Fibroblast of skin of right biceps (primary cell): ENCODE data around the gene ITPR3.

Source experiments
- DNase-seq: peaks from one replicate; pipeline ENCODE4 v3.0.0-alpha.2; 2013

ITPR3 gene

DNA sequence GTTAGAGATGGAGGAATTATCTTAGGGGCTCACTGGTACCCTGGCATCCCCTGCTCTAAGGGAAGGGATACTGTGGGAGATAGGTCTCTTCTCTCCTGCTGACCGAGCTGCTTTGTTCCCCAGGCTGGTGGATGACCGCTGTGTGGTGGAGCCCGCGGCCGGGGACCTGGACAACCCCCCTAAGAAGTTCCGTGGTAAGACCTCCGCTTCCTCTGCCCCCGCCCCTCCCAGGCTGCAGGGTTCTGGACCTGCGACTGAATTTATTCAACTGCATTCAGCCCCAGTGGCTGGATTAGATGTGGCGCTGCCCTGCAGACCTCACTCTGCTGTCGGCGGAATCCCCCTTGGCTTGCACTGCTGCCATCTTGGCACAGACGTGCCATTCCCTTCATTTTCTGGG lies 19.2 kb downstream of the ITPR3 start:
- no peak for DNase-seq

DNA sequence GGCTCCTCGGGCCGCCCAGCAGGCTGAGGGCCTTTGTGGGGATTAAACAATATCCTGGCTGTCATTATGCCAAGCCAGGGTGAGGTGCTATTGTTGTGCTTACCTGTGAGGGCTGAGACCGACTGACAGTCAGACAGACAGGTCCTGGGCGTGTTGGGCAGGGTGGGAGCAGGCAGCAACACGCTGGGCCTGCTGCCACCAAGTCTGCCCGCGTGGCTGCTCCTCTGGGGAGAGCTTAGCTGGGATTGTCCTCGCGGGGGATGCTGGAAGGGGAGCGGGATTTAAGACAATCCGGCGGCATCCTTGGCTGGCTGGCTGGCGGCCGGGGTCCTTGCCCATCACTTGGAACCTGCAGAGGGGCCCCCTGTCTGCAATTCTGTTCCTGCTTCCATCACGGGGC lies 20.0 kb downstream of the ITPR3 start:
- DNase-seq: no peak

DNA sequence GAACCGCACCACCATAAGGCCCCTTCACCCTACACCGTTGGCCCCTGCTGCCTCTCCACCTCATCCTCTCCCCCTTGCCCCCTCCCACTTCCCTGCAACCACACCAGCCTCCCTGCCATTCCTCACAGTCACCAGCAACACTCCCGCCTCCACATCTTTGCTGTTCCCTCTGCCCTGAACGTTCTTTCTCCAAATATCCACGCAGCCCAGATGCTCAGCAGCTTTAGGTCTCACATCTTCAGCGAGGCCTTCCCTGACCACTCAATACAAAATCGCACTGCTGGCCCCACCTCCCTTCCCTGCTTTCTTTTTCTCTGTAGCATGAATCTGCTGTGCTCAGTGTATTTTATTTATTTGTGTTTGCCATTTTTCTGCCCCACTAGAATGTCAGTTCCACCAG lies 20.5 kb downstream of the ITPR3 start:
- DNase-seq: no peak

DNA sequence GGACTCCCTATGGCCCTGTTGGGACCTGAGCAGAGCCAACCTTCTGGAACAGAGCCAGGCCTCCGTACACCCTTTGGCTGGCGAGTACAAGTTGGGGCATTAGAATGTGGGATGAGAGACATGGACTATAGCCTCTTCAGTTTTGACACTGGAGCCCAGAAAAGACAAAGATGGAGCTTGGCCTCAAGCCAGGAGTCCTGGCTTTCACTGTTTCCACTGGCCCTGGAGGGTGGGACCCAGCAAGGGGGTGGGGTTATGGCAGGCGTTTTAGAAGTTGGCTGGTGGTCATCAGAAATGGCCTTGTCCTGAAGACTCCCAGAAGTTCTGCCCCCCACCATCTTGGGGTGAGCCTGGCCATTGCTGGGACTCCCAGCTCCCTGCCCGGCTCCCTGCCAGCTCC lies 21.8 kb downstream of the ITPR3 start:
- DNase-seq: no peak

DNA sequence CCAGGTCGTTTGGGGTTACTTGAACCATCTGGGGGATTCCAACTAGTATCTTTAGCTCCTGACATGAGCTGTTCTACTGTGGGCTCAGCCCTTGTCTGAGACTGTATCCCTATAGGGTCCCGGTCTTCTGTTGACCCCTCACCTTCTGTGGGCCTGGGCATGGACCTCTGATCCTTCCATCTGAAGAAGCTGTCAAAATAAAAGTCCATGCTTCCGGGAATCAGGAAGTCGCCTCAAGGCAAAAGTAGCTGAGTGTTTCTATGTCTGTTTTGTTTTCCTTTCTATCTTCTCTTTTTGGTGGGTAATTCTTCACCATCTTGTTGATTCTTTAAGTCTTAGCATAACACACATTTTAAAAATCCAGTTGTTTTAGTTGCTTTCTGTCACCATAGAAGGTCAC lies 30.3 kb downstream of the ITPR3 start:
- DNase-seq: no peak

DNA sequence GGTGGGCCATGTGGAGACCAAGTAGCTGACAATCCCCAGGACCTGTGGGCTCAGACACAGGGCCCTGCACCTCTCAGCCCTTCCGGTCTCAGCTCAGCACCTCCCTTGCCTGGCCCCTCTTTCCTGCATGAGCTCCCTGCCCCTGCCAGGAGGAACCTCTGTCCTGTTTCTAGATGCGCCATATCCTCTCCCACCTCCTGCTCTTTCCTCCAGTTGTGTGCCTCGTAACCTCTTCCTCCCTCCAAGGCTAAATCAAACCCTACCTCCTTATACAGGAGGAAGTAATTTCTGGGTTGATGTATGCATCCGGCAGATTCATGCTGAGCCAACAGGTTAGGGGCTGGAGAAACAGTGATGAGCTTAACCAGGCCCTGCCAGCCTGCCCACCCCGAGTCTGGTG lies 30.9 kb downstream of the ITPR3 start:
- DNase-seq: no peak

DNA sequence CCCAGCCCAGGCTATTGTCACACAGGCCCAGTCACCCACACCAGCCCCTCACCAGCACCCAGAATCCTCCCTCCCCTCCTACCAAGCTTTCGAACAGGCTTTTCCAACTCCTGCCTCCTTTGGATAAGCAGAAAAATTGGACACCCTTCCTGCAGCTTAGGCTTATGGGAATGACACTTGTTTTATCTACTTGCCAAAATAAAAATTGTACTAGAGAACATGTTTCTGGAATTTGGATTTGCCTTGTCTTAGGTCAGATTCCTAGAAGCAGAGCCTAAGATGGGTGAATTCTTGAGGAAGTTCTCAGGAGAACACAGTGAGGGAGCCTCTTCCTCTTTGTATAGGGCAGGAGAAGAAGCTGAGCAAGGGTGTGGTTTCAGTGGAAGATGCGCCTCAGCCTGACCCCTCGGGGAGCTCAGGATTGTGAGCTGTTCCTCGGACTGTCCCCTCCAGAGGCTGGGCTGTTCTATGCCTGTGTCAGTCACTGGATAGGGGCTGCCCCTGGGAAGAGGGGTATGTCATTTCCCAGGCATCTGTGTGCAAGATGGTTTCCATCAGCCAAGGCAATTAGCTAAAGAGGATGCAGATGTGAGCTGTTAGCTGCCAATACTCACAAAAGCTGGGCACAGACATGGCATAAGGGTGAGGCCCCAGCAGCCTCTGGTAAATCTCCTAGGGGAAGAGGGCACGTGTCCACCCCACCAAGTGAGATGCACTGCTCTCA lies 33.9 kb downstream of the ITPR3 start:
- peak; percentile 28 for DNase-seq

DNA sequence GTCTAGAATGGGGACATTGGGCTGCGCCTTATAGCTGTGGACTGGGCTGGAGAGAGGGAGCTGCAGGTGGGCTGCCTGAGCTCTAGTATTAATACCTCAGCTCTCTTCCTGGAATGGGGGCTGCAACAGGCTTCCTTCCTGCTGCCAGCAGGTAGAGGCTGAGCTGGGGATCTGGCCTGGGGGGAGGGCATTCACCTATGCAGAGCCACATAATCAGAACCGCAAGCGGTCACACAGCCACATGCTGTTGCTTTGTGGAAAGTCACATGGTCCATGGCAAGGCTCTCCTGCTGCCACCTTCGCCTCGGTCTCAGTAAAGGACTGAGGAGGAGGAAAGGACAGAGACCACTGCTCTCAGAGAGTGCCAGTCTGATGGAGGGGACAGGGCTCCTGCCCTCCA lies 35.7 kb downstream of the ITPR3 start:
- DNase-seq: no peak

DNA sequence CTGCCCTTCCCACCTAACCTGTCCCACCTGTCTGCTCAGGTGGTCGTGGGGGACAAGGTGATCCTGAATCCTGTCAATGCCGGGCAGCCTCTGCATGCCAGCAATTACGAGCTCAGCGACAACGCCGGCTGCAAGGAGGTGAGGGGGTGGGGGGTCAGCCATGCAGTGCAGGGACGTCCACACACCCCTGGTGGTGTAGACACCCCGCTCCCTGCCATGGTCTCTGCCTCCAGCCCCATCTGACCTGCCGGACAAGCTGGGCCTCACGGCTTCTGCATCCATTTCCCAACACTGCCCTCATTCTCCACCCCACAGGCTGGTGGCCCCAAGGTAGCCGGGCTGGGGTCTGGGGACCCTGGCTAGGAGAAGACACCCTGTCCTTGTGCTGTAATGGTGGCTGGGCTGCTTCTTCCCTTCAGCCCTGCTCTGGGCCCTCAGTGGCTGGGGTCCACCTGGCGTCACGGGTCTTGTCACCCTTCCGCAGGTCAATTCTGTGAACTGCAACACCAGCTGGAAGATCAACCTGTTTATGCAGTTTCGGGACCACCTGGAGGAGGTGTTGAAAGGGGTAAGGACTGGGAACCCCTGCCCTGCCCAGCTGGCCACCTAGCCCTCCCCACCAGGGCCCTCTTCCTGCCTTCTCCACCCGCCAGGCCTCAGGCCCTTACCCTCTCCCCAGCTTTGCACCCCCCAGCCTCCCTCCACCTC lies 38.0 kb downstream of the ITPR3 start:
- no peak for DNase-seq

DNA sequence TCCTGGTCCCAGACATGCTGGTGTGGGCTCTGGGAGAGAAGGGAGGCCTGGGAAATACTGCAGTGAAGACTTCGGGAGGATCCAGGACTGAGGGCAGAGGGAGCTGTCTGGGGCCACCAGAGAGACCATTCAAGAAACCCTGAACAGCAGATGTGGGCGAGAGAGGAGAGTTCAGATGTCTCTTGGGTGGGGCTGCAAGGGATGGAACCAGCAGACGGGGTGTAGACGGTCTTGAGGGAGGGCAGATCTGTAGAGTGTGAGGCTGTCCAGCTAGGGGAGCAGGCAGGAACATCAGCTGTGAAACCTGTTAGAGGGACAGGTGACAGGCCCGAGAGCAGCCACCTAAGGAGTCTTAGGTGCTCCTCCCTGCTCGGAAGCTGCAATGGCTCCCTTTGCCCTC lies 38.9 kb downstream of the ITPR3 start:
- DNase-seq: no peak

DNA sequence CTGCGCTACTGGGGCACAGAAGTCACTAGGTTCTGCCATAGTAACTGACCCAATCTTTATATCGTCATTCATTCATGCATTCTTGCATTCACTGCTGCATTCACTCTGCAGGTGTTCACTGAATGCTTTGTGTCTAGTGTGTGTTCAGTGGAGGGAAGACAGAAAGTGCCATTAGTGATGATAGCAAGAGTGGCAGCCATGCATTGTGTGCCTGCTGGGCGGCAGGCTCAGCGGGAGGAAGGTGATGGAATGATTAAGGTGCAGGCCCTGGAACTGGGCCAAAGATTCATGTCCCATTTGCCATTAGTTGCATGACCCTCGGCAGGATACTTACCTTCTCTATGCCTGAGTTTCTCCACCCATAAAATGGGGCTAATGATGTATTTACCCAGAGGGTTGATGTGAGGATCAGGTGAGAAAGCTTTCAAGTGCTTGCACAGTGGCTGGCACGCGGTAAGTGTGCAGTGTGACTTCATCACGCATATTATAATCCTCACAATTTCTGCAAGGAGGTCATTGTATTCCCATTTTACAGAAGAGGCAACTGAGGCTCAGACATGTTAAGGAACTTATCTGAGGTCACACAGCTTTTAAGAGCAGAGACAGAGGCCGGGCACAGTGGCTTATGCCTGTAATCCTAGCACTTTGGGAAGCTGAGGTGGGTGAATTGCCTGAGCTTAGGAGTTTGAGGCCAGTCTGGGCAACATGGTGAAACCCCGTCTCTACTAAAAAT lies 40.1 kb downstream of the ITPR3 start:
- no peak for DNase-seq

DNA sequence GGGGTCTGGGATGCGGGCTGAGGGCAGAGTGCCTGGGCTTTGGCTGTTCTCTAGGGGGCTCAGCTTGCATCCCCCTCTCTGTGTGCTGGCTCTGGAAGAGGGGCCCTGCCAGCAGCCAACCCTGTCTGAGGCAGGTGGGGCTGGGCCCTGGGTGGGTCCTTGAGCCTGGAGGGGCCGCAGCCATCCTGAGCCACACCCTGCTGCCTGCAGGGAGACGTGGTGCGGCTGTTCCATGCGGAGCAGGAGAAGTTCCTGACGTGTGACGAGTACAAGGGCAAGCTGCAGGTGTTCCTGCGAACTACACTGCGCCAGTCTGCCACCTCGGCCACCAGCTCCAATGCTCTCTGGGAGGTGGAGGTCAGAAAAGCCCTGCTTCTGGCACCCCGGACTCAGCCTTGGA lies 41.2 kb downstream of the ITPR3 start:
- DNase-seq: no peak

DNA sequence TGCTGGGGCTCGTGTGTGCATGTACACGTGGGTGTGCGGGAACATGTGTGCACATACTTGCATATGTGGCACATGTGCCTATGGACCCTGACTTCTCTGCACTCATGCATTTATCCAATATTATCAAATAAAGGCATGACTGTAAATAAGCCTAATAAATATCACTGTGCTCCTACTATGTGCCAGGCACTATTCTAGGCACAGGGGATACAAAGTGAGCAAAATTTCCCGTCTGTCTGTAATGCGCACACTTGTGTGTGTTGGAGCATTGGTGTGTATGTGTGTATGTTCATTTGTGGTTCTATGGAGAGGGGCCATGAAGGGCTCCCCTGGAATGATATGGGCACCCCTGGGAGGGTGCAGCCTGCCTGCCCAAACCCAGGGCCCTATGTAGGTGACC lies 41.9 kb downstream of the ITPR3 start:
- no peak for DNase-seq

DNA sequence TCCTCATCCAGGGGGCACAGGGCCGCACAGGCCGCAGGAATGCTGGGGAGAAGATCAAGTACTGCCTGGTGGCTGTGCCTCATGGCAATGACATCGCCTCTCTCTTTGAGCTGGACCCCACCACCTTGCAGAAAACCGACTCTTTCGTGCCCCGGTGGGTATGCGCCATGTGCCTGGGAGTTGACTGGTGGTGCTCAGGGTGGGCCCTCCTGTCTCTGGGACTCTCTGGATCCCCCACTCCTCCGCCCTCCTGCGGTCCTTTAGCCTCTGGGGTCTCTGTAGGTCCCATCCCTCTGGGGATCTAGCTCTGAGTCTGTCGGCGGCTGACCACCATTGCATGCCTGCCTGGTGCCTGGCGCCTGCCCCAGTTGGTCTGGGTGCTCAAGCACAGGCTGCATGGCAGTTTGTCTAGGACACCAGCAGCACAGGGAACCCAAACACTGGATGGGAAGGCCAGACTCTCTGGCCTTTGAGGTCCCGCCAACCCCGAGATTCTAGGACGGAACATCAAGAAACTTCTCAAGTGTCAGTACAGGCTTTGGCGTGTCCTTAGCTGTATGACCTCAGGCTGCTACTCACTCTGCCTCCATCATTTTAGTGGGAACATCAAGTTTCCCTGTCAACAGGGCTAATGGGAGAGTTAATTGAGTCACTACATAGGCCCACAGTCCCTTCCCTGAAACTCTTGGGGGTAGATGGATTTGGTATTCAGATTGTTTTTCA lies 42.8 kb downstream of the ITPR3 start:
- no peak for DNase-seq

DNA sequence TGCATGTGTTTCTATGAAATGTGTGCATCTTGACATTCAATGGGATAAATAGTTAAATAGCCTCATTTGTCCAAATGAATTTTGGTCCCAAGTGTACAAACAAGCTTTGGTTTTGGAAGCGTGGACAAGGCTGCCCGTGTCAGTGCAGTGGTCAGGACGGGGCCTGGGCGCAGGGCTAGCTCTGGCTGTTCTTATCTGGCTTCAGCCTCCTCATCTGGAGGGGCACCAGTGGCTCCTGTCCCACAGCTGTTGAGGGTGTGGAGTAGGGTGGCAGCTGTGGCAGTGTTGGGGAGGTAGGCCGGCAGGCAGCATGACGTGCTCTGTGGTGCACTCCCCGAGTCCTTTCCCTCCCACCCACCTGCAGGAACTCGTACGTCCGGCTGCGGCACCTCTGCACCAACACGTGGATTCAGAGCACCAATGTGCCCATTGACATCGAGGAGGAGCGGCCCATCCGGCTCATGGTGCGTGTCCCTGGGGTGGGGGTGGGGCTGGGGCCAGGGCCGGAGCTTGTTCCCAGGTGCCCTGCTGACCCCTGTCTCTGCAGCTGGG lies 43.5 kb downstream of the ITPR3 start:
- no peak for DNase-seq

DNA sequence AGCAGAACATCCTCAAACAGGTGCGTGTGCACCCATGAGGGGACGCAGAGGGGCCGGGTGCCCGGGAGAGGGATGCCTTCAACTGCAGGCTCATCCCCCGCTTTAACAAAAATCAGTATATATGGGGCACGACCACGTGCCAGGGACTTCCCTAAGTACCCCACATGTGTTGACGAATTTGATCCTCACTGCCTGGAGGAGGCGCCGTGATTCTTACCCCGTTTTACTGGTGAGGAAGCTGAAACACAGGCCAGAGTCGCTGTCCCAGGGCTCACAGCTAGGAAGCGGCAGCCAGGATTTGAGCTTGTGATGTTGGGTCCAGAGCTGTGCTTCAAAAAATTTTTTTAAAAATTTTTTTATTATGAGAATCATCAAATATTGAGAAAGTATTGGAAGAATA lies 44.8 kb downstream of the ITPR3 start:
- no peak for DNase-seq

DNA sequence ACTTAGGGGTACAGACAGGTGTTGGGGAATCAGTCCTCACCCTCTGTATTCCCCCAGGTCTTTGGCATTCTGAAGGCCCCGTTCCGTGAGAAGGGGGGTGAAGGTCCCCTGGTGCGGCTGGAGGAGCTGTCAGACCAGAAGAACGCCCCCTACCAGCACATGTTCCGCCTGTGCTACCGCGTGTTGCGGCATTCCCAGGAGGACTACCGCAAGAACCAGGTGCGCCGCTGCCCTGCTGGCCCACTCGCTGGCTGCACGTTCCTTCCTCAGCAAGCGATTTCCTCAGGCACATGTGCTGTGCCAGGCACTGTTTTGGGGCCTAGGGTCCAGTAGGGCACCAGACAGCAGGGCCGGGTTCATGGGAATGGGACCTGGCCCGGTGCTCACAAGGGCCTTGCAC lies 46.0 kb downstream of the ITPR3 start:
- no peak for DNase-seq

DNA sequence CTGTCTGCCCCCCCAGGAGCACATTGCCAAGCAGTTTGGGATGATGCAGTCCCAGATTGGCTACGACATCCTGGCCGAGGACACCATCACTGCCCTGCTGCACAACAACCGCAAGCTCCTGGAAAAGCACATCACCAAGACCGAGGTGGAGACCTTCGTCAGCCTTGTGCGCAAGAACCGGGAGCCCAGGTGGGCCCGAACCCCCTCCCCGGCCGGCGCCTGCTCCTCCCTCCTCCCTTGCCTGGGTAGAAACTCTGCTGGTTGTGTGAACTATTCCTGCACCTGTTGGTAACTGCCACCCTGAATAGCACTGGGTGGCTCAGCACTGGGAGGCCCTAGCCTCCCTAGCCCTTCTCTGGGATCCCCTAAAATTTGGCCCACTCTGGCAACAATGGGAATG lies 46.7 kb downstream of the ITPR3 start:
- DNase-seq: no peak

DNA sequence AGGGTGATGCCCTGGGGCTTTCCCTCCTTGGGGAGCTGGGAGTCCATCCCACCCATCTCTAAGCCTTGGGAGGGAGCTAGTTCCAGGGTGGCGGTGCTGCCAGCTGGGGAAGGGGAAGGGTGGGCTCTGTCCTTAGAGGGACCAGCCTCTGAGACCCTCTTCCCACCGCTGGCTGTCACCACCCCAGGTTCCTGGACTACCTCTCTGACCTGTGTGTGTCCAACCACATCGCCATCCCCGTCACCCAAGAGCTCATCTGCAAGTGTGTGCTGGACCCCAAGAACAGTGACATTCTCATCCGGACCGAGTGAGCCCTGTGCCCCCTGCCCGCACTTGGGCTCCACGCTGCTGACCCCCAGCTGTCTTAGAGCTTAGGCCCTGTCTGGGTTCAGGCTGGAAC lies 47.2 kb downstream of the ITPR3 start:
- DNase-seq: no peak

DNA sequence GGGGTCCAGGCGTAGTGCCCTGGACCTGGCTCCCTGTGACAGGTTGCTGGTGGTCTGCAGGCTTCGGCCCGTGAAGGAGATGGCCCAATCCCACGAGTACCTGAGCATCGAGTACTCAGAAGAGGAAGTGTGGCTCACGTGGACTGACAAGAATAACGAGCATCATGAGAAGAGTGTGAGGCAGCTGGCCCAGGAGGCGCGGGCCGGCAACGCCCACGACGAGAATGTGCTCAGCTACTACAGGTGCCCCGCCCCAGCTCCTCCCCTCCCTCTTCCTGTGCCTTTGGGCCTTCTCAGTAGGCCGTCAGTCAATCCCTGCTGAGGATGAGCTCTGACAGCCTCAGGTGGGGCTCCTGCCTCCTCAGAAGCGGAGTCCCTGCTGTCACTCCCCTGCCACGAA lies 47.8 kb downstream of the ITPR3 start:
- no peak for DNase-seq

DNA sequence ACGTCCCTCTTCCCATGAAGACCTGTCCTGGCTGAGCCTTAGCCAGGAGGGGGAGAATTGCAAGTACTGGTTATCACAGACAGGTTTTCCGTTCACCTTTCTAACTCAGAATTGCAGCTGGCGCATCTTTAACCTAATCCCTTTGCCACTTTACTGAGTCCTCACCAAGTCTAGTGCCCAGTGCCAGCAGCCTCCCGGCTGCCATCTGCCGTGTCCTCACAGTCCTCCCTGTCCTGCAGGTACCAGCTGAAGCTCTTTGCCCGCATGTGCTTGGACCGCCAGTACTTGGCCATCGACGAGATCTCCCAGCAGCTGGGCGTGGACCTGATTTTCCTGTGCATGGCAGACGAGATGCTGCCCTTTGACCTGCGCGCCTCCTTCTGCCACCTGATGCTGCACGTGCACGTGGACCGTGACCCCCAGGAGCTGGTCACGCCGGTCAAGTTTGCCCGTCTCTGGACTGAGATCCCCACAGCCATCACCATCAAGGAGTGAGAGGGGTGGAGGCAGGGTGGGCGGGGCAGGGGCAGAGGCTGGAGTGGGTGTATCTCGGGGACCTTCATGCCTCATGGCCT lies 49.1 kb downstream of the ITPR3 start:
- DNase-seq: no peak

DNA sequence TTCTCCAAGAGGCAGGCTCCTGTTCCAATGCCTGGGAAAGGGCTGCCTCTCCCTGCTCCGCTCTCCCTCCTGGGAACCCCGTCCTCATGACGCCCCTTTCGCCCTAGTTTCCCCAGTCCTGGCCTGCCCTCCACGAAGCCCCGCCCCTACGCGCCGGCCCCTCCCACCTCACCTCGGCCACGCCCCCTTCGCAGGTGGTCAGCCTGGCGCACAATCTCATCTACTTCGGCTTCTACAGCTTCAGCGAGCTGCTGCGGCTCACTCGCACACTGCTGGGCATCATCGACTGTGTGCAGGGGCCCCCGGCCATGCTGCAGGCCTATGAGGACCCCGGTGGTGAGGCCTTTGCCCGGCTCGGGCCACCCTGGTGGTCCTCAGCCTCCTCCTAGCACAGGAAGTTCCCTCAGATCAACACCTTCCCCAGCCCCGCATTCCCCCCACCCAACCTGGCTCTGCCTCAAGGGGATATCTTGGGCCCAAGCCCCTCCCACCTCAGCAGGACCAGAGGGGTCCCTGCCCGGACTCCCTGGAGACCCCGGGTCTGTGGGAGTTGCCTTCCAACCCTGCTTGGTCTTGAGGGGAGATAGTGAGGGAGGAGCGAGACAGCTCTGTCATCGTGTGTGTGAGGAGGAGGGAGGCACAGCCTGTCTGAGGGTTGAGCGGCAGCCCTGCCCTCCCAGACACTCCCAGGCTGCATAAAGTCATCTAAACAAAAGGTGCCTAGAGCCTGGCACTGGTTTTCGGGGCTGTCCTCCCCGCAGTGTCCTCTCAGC lies 50.0 kb downstream of the ITPR3 start:
- no peak for DNase-seq
